Erythroblast (primary cell): ENCODE measurements around the gene ELOVL6.

Experiments used
- GATA1 ChIP-seq: IDR thresholded peaks from 2 replicates; pipeline ENCODE4 v1.6.1; 2011; ENCODE audit warnings: low read depth, mild to moderate bottlenecking, control low read depth, low read length, moderate library complexity
- POLR2A ChIP-seq: IDR thresholded peaks from 2 replicates; pipeline ENCODE4 v1.6.1; 2011; ENCODE audit warnings: mild to moderate bottlenecking, low read length

- TF ChIP-seq POLR2A (no peak), GATA1 (no peak)
Observed at GRCh38 chr4:110084154-110084553, 114.3 kb downstream of the ELOVL6 start.
